NCI-H2227 (cell line): ENCODE measurements around the gene OR51I1.

Source experiments
- DNase-seq: peaks from one replicate; lab custom pipeline; 2025; ENCODE audit not compliant: unreplicated experiment; lab: John Stamatoyannopoulos, UW

The OR51I1 gene, protein sequence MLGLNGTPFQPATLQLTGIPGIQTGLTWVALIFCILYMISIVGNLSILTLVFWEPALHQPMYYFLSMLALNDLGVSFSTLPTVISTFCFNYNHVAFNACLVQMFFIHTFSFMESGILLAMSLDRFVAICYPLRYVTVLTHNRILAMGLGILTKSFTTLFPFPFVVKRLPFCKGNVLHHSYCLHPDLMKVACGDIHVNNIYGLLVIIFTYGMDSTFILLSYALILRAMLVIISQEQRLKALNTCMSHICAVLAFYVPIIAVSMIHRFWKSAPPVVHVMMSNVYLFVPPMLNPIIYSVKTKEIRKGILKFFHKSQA

GRCh38 chr11:5441414-5441813 lies at the start of gene OR51I1:
TSS of gene OR51I1 (minus strand) at chr11:5441514. CDS start at chr11:5441514, 0 bp downstream.
- DNase-seq = no peak

GRCh38 chr11:5489576-5490357 lies 48.5 kb upstream of the OR51I1 start:
- no peak for DNase-seq

GRCh38 chr11:5488798-5489399 lies 47.6 kb upstream of the OR51I1 start:
- no peak for DNase-seq

DNA sequence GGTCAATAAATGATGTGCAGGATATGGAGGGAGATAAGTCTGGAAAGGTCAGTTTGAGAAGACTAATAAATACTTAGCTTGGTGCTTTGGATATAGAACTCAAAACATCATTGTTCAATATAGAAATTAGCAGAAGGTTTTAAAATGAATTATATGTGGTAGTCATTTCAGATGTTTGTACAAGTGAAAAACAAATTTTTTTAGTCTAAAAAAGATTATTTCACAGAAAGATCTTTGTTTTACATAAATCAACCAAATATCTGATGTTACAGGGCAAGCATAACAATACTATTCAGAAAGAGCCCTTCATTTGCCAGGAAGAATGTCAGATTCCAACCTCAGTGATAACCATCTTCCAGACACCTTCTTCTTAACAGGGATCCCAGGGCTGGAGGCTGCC lies 47.1 kb upstream of the OR51I1 start, which contains the start of gene OR52D1:
TSS of gene OR52D1 (plus strand) at position 301 of the 400 bp plus-strand sequence. CDS start at position 323, 22 bp downstream.
- DNase-seq = no peak

DNA sequence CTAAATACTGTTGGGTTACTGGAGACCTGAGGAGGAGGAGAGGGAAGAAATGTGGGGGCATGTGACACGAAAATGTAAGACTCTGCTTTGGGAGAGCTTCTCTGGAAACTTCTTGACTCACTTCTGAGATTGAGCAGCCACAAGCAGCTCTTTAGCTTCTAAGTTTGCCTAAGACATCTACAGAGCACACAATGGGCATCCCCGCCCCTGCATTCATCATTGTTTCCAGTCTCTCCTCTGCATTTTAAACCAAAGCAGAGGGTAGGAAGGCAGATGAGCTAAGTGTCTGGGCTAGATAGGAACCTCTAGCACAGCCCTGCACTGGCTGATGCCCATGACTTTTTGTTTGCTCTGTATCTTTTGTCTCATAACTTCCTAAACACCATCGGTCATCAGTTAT lies 45.1 kb upstream of the OR51I1 start:
- no peak for DNase-seq

- DNase-seq = no peak
These were observed 44.7 kb upstream of the OR51I1 start for GRCh38 chr11:5486003-5486402.

- peak; percentile 40 for DNase-seq
These were observed 35.0 kb upstream of the OR51I1 start for GRCh38 chr11:5476186-5476819.

GRCh38 chr11:5473921-5474320 lies 32.6 kb upstream of the OR51I1 start:
- no peak for DNase-seq

DNA sequence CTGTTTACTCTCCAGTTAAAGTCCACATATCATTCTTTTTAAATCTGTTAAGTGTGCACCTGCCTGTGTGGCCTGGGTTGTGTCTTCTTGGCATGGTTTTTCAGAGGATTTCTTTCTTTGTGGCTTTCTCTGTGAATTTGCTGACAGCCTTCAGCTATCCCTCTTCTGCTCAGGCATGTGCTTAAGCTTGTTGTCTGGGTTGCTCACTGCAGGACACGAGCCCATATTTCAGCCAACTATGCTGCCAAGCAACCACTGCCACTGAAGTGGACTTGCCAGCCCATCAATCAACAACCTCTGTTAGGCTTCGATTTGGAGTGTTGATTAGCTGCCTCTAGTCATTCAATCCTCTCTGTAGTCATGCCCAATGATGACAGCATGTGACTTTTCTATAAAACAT lies 26.2 kb upstream of the OR51I1 start:
- DNase-seq = no peak

- no peak for DNase-seq
These were observed 19.8 kb upstream of the OR51I1 start for GRCh38 chr11:5460983-5461621.

DNA sequence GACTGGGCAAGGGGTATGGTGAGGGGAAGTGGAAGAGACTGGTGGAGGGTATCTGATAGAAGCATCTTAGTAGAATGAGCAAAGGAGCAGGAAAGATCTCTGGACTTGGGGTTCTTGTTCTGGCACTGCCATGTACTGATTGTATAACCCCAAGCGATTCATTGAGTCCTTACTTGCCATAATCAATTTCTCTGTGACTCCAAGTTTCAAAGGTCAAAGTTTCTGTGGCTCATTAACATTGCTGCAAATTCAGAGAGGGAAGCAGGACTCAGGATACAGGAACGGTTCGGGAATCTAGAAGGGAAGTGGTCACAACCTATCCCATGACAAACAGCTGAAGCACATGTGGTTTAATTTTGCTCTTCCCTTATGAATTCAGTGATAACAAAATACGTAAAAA lies 8.1 kb upstream of the OR51I1 start:
- DNase-seq = no peak

GRCh38 chr11:5449023-5449422 lies 7.7 kb upstream of the OR51I1 start, which contains the start of gene OR51I2:
TSS of gene OR51I2 (plus strand) at chr11:5449323. CDS start at chr11:5453489, 4,166 bp downstream.
- DNase-seq = no peak

DNA sequence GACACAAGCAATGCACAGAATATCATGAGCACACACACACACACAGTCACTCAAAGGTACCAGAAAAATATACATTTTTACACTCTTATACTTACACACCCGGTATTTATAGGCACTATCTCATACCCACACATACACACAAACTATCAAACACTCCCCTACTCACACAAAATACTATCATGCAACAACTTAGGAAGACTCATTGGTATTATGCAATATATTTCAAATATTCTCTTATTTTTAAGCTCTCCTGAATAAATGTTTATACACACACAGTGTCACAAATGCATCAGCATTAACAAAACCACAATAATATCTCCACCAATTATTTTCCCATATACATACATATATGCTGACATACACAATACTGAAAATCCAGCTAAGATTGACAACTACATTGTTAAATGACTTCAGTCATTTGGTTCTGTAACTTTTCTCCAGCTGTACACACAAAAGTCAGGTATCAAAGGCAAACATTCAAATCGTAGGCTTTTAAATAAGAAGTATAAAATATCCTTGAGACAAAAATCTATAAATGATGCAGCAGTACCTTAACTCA lies 2.6 kb upstream of the OR51I1 start:
- DNase-seq = no peak

DNA sequence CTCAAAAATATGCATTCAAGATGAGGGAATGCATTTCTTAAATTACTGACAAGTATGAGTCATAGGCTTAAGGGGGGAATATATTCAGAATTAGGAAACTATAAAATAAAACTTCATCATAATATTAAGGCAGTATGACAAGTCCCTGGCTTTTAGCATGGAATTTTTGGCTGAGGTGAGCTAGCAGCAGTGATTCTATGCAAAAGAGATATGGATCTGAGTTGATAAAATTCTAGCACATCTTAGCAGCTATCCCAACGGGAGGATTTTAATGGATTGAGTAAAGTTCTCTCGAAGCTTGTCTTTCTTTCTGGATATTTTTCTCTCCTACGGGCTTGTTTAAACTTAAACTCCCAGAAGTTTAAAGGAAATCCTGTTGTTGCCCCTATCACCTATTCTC lies 18.2 kb downstream of the OR51I1 start:
- no peak for DNase-seq

GRCh38 chr11:5421811-5422210 lies 19.5 kb downstream of the OR51I1 start, which contains the start of gene OR51Q1:
TSS of gene OR51Q1 (plus strand) at chr11:5422111. CDS start at chr11:5422201, 90 bp downstream.
- no peak for DNase-seq

- peak; percentile 8 for DNase-seq
These were observed 20.3 kb downstream of the OR51I1 start for GRCh38 chr11:5420993-5421392.

- no peak for DNase-seq
These were observed 36.1 kb downstream of the OR51I1 start for GRCh38 chr11:5405173-5405572.

DNA sequence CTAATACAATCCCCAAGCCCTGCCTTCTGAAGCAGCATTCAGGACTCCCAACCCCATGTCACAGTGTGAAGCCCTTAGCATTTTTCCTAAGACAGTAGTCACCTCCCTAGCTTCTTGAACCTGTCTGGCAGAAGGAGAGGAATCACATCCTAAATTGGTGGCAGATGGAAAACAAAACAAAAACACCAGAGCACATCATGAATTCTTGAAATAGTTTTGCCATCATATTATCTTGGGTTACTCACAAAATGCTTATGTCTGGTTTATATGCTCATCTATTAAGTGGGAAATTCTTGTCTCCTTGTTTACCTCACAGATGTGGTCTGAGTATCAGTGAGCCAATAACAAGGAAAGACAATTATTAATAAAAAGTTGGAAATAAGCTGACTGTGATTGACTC lies 42.4 kb downstream of the OR51I1 start:
- DNase-seq = no peak

DNA sequence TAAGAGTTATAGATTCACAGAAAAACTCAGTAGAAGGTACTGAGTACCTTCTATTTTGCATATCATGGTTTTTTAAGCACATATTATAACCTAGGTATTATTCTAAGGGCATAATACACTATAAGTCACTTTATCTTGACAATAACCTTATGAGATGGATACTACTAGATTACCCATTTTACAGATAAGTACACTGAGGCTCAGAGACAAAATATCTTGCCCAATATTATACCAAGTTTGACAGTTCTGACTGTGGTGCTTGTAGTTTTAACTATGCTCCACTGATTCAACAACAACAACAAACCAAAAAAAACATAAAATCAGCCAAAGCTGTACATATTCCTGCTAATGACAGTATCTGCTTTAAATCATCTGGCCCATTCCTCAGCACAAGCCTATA lies 47.2 kb downstream of the OR51I1 start:
- no peak for DNase-seq
